NCI-H526 treated with DMSO at 0.1 percent for 48 hours (cell line): ENCODE measurements around the gene VIL1.

Source experiments
- DNase-seq: peaks from one replicate; lab custom pipeline; 2025; lab: John Stamatoyannopoulos, UW

The VIL1 gene

GRCh38 chr2:218406209-218406948, 12.5 kb upstream of the VIL1 start:
- peak; percentile 87 for DNase-seq

- peak; percentile 54 for DNase-seq
Observed at GRCh38 chr2:218406949-218407618, 11.8 kb upstream of the VIL1 start.

GRCh38 chr2:218407717-218408116, 11.2 kb upstream of the VIL1 start:
- DNase-seq = no peak

- no peak for DNase-seq
Observed at GRCh38 chr2:218418321-218418716, 604 bp upstream of the VIL1 start.

DNA sequence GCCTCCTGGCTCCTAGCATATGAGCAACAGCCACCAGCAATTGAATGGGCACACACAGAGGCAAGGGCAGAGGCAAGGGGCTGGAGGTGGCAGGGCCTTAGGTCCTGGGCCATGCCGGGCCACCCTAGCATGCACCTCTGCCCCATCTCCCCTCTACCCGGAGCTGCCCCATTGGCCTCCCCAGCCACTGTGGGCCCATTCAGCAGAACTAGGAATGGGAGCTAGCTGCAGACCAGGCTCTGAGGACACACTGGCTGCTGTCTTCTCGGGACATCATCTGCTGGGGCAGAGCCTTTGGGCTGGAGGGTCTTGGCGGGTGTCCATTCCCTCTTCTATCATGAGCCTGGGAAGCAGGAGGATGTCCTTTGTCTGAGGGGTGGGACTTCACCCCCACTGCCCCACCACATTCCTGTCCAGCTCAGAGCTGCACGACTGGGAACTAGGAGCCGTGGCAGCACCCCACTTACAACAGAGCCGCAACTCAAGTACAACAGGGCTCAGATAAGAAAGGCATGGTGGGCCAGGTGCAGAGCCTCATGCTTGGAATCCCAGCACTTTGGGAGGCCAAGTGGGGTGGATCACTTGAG, 800 bp downstream of the VIL1 start:
- DNase-seq = no peak

- no peak for DNase-seq
Observed at GRCh38 chr2:218421027-218421426, 2.1 kb downstream of the VIL1 start.

- DNase-seq = no peak
Observed at GRCh38 chr2:218422403-218423086, 3.6 kb downstream of the VIL1 start.

DNA sequence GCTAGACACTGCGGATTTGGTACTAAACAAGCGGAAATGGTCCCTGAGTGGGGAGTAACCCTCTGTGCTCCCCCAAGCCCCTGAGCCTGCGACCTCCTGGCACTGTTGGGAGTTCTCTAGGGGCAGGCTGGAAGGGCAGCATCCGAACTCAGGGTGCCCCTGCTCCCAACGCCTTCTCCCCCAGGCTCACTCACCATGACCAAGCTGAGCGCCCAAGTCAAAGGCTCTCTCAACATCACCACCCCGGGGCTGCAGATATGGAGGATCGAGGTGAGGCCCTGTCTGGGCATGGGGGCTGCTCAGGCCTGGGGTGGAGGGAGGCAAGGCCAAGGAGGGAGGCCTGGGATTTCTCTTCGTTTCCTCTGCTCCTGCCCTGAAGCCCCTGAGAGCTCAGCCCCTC, 4.7 kb downstream of the VIL1 start:
- no peak for DNase-seq

DNA sequence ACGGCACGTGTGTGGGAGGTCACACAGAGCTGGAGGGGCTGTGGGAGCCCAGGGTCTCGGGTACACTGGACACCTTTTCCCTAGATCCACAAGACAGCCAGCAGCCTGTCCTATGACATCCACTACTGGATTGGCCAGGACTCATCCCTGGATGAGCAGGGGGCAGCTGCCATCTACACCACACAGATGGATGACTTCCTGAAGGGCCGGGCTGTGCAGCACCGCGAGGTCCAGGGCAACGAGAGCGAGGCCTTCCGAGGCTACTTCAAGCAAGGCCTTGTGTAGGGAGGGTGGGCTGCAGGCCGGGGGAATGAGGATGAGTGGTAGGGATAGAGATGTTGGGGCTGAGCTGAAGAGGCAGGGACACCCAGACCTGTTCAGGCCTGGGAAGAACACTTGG, 6.6 kb downstream of the VIL1 start:
- DNase-seq = no peak

DNA sequence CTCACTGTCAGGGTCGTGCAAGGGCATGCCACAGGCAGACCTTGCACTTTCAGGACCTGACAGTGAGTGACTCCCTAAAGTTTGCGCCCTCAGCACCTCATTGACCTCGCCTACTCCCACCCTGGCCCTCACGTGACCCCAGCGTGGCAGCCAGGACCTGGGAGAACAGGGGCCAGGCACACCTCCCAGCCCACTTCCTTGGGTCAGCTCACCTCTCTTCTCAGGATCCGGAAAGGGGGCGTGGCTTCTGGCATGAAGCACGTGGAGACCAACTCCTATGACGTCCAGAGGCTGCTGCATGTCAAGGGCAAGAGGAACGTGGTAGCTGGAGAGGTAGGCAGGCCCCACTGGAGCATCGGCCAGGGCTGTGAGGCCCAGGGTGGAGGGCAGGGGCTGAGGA, 8.8 kb downstream of the VIL1 start:
- DNase-seq = no peak

GRCh38 chr2:218428846-218429558, 10.1 kb downstream of the VIL1 start:
- DNase-seq = no peak

GRCh38 chr2:218429911-218430692, 11.2 kb downstream of the VIL1 start:
- DNase-seq = no peak

DNA sequence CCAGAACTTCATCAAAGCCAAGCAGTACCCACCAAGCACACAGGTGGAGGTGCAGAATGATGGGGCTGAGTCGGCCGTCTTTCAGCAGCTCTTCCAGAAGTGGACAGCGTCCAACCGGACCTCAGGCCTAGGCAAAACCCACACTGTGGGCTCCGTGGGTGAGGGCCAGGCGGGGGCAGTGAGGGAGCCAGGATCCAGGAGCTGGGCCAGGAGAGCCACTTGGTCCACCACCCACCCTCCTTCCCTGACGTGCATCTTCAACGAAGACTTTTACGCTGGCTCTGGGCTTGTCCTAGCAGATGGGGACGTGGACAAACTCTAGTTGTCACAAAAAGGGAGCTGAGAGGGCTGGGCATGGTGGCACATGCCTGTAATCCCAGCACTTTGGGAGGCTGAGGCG, 11.8 kb downstream of the VIL1 start:
- no peak for DNase-seq

GRCh38 chr2:218431878-218432277, 13.0 kb downstream of the VIL1 start:
- DNase-seq = no peak

GRCh38 chr2:218432676-218433365, 13.9 kb downstream of the VIL1 start:
- DNase-seq = no peak

- DNase-seq = no peak
Observed at GRCh38 chr2:218434456-218434855, 15.5 kb downstream of the VIL1 start.

- no peak for DNase-seq
Observed at GRCh38 chr2:218435003-218435982, 16.4 kb downstream of the VIL1 start.

DNA sequence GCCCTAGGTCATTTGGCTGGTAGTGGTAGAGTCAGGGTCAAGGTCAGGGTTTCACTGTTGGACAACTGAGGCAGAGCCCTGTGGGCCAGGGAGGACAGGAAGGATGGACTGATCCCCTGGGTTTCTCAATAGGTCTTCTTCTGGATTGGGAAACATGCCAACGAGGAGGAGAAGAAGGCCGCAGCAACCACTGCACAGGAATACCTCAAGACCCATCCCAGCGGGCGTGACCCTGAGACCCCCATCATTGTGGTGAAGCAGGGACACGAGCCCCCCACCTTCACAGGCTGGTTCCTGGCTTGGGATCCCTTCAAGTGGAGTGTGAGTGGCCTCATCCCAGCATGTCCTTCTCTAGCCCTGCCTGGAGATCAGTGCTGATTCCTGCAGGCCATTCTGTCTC, 18.1 kb downstream of the VIL1 start:
- no peak for DNase-seq

DNA sequence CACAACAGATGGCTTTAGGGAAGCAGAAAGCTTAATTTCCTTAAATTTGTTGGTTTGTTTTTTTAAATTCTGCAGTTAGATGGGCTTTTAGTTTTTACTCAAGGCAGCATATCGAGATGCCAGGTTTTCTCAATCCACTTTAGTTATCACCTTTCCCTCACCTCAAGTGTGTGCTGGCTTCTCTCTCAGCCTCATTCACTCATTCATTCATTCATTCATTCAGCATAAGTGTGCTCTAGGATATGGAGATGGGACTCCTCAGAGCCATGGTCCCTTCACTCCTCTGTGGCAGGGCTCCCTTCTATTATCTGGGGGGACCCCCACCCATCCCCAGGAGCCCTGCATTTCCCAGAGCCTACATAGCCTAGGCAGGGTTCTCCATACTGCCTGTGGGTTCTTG, 19.0 kb downstream of the VIL1 start:
- DNase-seq = no peak

- no peak for DNase-seq
Observed at GRCh38 chr2:218438596-218438995, 19.7 kb downstream of the VIL1 start.
